Sigmoid colon (tissue), 7 donors: ENCODE measurements around the gene KMT2B. TPM values are rescaled to one million over a fixed set of nuclear protein-coding genes. Genes with fewer than 3 reads are reported as not detected.

Source experiments
- DNase-seq: peaks from one replicate; pipeline ENCODE4 v3.0.0-alpha.2; 2019
- H3K27ac ChIP-seq, 4 donors: fragments of 200-600 bp; sonication (generic); one replicate each; pipeline ENCODE4 v1.5.1; 2016 to 2019; ENCODE audit warnings: mild to moderate bottlenecking in 1 of 4
- H3K27me3 ChIP-seq, 3 donors: fragments of 200-600 bp; sonication (generic); one replicate each; pipeline ENCODE4 v1.5.1; 2019; ENCODE audit warnings: mild to moderate bottlenecking in 1 of 3
- H3K36me3 ChIP-seq, 4 donors: fragments of 200-600 bp; sonication (generic); one replicate each; pipeline ENCODE4 v1.5.1; 2016 to 2019
- H3K4me1 ChIP-seq, 4 donors: fragments of 200-600 bp; sonication (generic); one replicate each; pipeline ENCODE4 v1.5.1; 2017 to 2019
- H3K4me3 ChIP-seq, 4 donors: fragments of 200-600 bp; sonication (generic); one replicate each; pipeline ENCODE4 v1.5.1; 2017 to 2019; ENCODE audit warnings: mild to moderate bottlenecking in 2 of 4, moderate library complexity in 1 of 4
- H3K9me3 ChIP-seq, 4 donors: fragments of 200-600 bp in 3 of 4; sonication (generic) in 3 of 4; one replicate each; pipeline versions ENCODE4 v1.5.1 to v1.6.1; 2013 to 2019
- CTCF ChIP-seq, 4 experiments: fragments of 450-650 bp in 3 of 4; fragments of 200-600 bp in 1 of 4; IDR thresholded peaks; one replicate each; pipeline ENCODE4 v1.5.1; 2016 to 2019; ENCODE audit warnings: antibody characterized with exemption in 4 of 4, mild to moderate bottlenecking in 3 of 4, moderate library complexity in 2 of 4
- EP300 ChIP-seq, 4 donors: sonication (generic); formaldehyde crosslinking; IDR thresholded peaks; one replicate each; pipeline ENCODE4 v1.6.1; 2017; ENCODE audit warnings: antibody characterized with exemption in 4 of 4
- POLR2A ChIP-seq, 2 donors: fragments of 450-650 bp; IDR thresholded peaks; one replicate each; pipeline ENCODE4 v1.6.1; 2016; ENCODE audit warnings: antibody characterized with exemption in 2 of 2, mild to moderate bottlenecking in 2 of 2, moderate library complexity in 2 of 2
- POLR2AphosphoS5 ChIP-seq, 4 donors: sonication (generic); formaldehyde crosslinking; IDR thresholded peaks; one replicate each; pipeline ENCODE4 v1.6.1; 2017; ENCODE audit warnings: antibody characterized with exemption in 4 of 4
- WGBS, 2 donors: extraction: QIAGEN DNeasy Blood & Tissue Kit; methylation state at CpG; one replicate each; pipeline ENCODE4 v1.1.7; 2013; 5-methylcytosine and 5-hydroxymethylcytosine counted together
- intact Hi-C: fragments of 100-400 bp; cut with DNase I; formaldehyde crosslinking; loops from one replicate; pipeline ENCODE4 v1.15.1; 2023
- polyA plus RNA-seq, 3 donors: library from polyadenylated mRNA; stranded (reverse); fragments of 200-250 nt; gene quantifications; one replicate each; pipeline ENCODE4 v1.2.3, GENCODE V29; 2013
- total RNA-seq, 4 donors: library from RNA; depleted of rRNA; stranded (reverse); fragments of >200 nt; gene quantifications; one replicate each; pipeline ENCODE4 v1.1.0, GENCODE V29; 2016
- donor health status: healthy with polysubstance abuse.
- donor health status: Bipolar disorder and iron deficiency.
- donor health status: healthy.

KMT2B gene
- total and polyA plus RNA-seq, 7 donors, result 6.4 to 32.2 (median 12.3) TPM

- WGBS, 2 donors, result 76 to 87% methylated on average over 31 of the region's 31 CpGs
- no peak for TF ChIP-seq POLR2AphosphoS5 (IDR thresholded peaks at IDR 0.05)
- no peak for TF ChIP-seq POLR2A (IDR thresholded peaks at IDR 0.05)
- TF ChIP-seq EP300 (IDR thresholded peaks at IDR 0.05), result no peak
- TF ChIP-seq CTCF (IDR thresholded peaks at IDR 0.05), result no peak
- Histone ChIP-seq H3K36me3 (peaks cover 0 to 22% (median under 1%) of the 10 kb centered on the region in 4 donors), H3K27me3 (no peaks in the 10 kb centered on the region), H3K4me1 (no peaks in the 10 kb centered on the region), H3K4me3 (no peak overlapping the region), H3K27ac (no peak overlapping the region), H3K9me3 (no peaks in the 10 kb centered on the region)
- intact Hi-C loops, result no loop called here
- DNase-seq, result no peak
These were observed 68.7 kb downstream of the KMT2B start for GRCh38 chr19:35786299-35787160.

GRCh38 chr19:35787227-35787799 is 69.5 kb downstream of the KMT2B start:
- Histone ChIP-seq H3K9me3 (no peaks in the 10 kb centered on the region), H3K27me3 (no peaks in the 10 kb centered on the region), H3K27ac (no peak overlapping the region), H3K4me3 (no peak overlapping the region), H3K4me1 (no peaks in the 10 kb centered on the region), H3K36me3 (peaks cover 0 to 14% (median 0%) of the 10 kb centered on the region in 4 donors)
- TF ChIP-seq POLR2A (IDR thresholded peaks at IDR 0.05), result no peak
- no peak for TF ChIP-seq CTCF (IDR thresholded peaks at IDR 0.05)
- TF ChIP-seq EP300 (IDR thresholded peaks at IDR 0.05), result no peak
- TF ChIP-seq POLR2AphosphoS5 (IDR thresholded peaks at IDR 0.05), result no peak
- intact Hi-C loops, result no loop called here
- 92 to 95% methylated on average over 15 of the region's 15 CpGs for WGBS, 2 donors
- DNase-seq, result no peak

Other genes with a start within 250 kb of the KMT2B start
- gene KRTDAP, start 227.5 kb upstream of the KMT2B start, total RNA-seq, result not detected
- not detected for gene KRTDAP, start 227.5 kb upstream of the KMT2B start, polyA plus RNA-seq
- 10 to 100 TPM in 3 of 4 donors, 1 to 10 TPM in 1; 6.1 to 39.0 (median 24.4) TPM for gene DMKN, start 204.4 kb upstream of the KMT2B start, total RNA-seq
- gene DMKN, start 204.4 kb upstream of the KMT2B start, polyA plus RNA-seq, result 10 to 100 TPM in 1 of 3 donors, 1 to 10 TPM in 2; 5.5 to 20.6 (median 9.0) TPM
- gene SBSN, start 189.7 kb upstream of the KMT2B start, total RNA-seq, result not detected
- 1 to 10 TPM in 1 of 3 donors, under 1 TPM in 1, not detected in 1; 0.17 to 1.2 TPM for gene SBSN, start 189.7 kb upstream of the KMT2B start, polyA plus RNA-seq
- gene GAPDHS, start 184.5 kb upstream of the KMT2B start, total RNA-seq, result not detected
- gene GAPDHS, start 184.5 kb upstream of the KMT2B start, polyA plus RNA-seq, result not detected
- 10 to 100 TPM; 60.1 to 72.5 (median 69.3) TPM for gene TMEM147, start 172.4 kb upstream of the KMT2B start, total RNA-seq
- gene TMEM147, start 172.4 kb upstream of the KMT2B start, polyA plus RNA-seq, result 100 to 1,000 TPM in 1 of 3 donors, 10 to 100 TPM in 2; 24.5 to 123 (median 46.2) TPM
- not detected for gene ATP4A, start 154.3 kb upstream of the KMT2B start, total RNA-seq
- under 1 TPM in 1 of 3 donors, not detected in 2; 0.10 TPM for gene ATP4A, start 154.3 kb upstream of the KMT2B start, polyA plus RNA-seq
- not detected for gene PMIS2, start 131.8 kb upstream of the KMT2B start, total RNA-seq
- not detected for gene PMIS2, start 131.8 kb upstream of the KMT2B start, polyA plus RNA-seq
- 1 to 10 TPM; 4.6 to 9.6 (median 6.1) TPM for gene HAUS5, start 105.3 kb upstream of the KMT2B start, total RNA-seq
- 10 to 100 TPM in 1 of 3 donors, 1 to 10 TPM in 2; 1.2 to 14.8 (median 1.6) TPM for gene HAUS5, start 105.3 kb upstream of the KMT2B start, polyA plus RNA-seq
- gene RBM42, start 89.0 kb upstream of the KMT2B start, total RNA-seq, result 10 to 100 TPM; 43.5 to 61.2 (median 53.2) TPM
- 10 to 100 TPM; 51.3 to 78.3 (median 55.9) TPM for gene RBM42, start 89.0 kb upstream of the KMT2B start, polyA plus RNA-seq
- gene ETV2, start 76.3 kb upstream of the KMT2B start, total RNA-seq, result 1 to 10 TPM in 2 of 4 donors, under 1 TPM in 1, not detected in 1; 0.55 to 2.3 (median 1.1) TPM
- gene ETV2, start 76.3 kb upstream of the KMT2B start, polyA plus RNA-seq, result 1 to 10 TPM; 2.0 to 5.4 (median 4.9) TPM
- gene COX6B1, start 69.7 kb upstream of the KMT2B start, total RNA-seq, result 100 to 1,000 TPM; 593 to 780 (median 696) TPM
- 1,000 to 10,000 TPM; 1,177 to 1,718 (median 1,686) TPM for gene COX6B1, start 69.7 kb upstream of the KMT2B start, polyA plus RNA-seq
- gene UPK1A, start 51.5 kb upstream of the KMT2B start, total RNA-seq, result under 1 TPM in 1 of 4 donors, not detected in 3; 0.55 TPM
- not detected for gene UPK1A, start 51.5 kb upstream of the KMT2B start, polyA plus RNA-seq
- not detected for gene ZBTB32, start 13.4 kb upstream of the KMT2B start, total RNA-seq
- 1 to 10 TPM in 1 of 3 donors, not detected in 2; 3.1 TPM for gene ZBTB32, start 13.4 kb upstream of the KMT2B start, polyA plus RNA-seq
- gene IGFLR1, start 24.4 kb downstream of the KMT2B start, total RNA-seq, result 10 to 100 TPM in 2 of 4 donors, 1 to 10 TPM in 2; 2.5 to 12.2 (median 8.6) TPM
- gene IGFLR1, start 24.4 kb downstream of the KMT2B start, polyA plus RNA-seq, result 10 to 100 TPM in 1 of 3 donors, 1 to 10 TPM in 2; 3.7 to 25.0 (median 9.0) TPM
- 10 to 100 TPM; 16.3 to 53.5 (median 27.9) TPM for gene U2AF1L4, start 27.4 kb downstream of the KMT2B start, total RNA-seq
- 10 to 100 TPM; 12.7 to 23.4 (median 16.0) TPM for gene U2AF1L4, start 27.4 kb downstream of the KMT2B start, polyA plus RNA-seq
- 10 to 100 TPM; 27.8 to 44.9 (median 36.6) TPM for gene PSENEN, start 27.6 kb downstream of the KMT2B start, total RNA-seq
- 10 to 100 TPM; 48.0 to 72.3 (median 59.4) TPM for gene PSENEN, start 27.6 kb downstream of the KMT2B start, polyA plus RNA-seq
- gene LIN37, start 30.6 kb downstream of the KMT2B start, total RNA-seq, result 10 to 100 TPM; 12.5 to 19.1 (median 15.9) TPM
- gene LIN37, start 30.6 kb downstream of the KMT2B start, polyA plus RNA-seq, result 10 to 100 TPM in 2 of 3 donors, 1 to 10 TPM in 1; 8.4 to 13.6 (median 11.3) TPM
- 100 to 1,000 TPM in 3 of 4 donors, 10 to 100 TPM in 1; 59.4 to 275 (median 154) TPM for gene HSPB6, start 39.0 kb downstream of the KMT2B start, total RNA-seq
- gene HSPB6, start 39.0 kb downstream of the KMT2B start, polyA plus RNA-seq, result 10 to 100 TPM in 2 of 3 donors, 1 to 10 TPM in 1; 4.4 to 36.6 (median 35.9) TPM
- gene PROSER3, start 40.2 kb downstream of the KMT2B start, total RNA-seq, result 1 to 10 TPM; 2.9 to 6.1 (median 5.2) TPM
- gene PROSER3, start 40.2 kb downstream of the KMT2B start, polyA plus RNA-seq, result 10 to 100 TPM in 1 of 3 donors, 1 to 10 TPM in 2; 2.4 to 16.5 (median 3.5) TPM
- gene ARHGAP33, start 57.6 kb downstream of the KMT2B start, total RNA-seq, result 10 to 100 TPM in 2 of 4 donors, 1 to 10 TPM in 2; 4.4 to 11.9 (median 8.5) TPM
- 10 to 100 TPM in 1 of 3 donors, 1 to 10 TPM in 1, under 1 TPM in 1; 0.60 to 10.6 (median 1.2) TPM for gene ARHGAP33, start 57.6 kb downstream of the KMT2B start, polyA plus RNA-seq
- gene PRODH2, start 94.8 kb downstream of the KMT2B start, total RNA-seq, result not detected
- gene PRODH2, start 94.8 kb downstream of the KMT2B start, polyA plus RNA-seq, result not detected
- gene NPHS1, start 134.5 kb downstream of the KMT2B start, total RNA-seq, result not detected
- gene NPHS1, start 134.5 kb downstream of the KMT2B start, polyA plus RNA-seq, result under 1 TPM in 2 of 3 donors, not detected in 1; under 0.01 to 0.35 TPM
- gene KIRREL2, start 138.9 kb downstream of the KMT2B start, total RNA-seq, result under 1 TPM in 1 of 4 donors, not detected in 3; 0.16 TPM
- gene KIRREL2, start 138.9 kb downstream of the KMT2B start, polyA plus RNA-seq, result under 1 TPM in 2 of 3 donors, not detected in 1; under 0.01 to 0.34 TPM
- gene APLP1, start 150.6 kb downstream of the KMT2B start, total RNA-seq, result 10 to 100 TPM in 1 of 4 donors, 1 to 10 TPM in 3; 3.6 to 11.3 (median 7.0) TPM
- 1 to 10 TPM in 1 of 3 donors, not detected in 2; 4.4 TPM for gene APLP1, start 150.6 kb downstream of the KMT2B start, polyA plus RNA-seq
- 1 to 10 TPM; 2.5 to 7.8 (median 6.6) TPM for gene NFKBID, start 182.5 kb downstream of the KMT2B start, total RNA-seq
- 1 to 10 TPM; 1.2 to 9.6 (median 4.4) TPM for gene NFKBID, start 182.5 kb downstream of the KMT2B start, polyA plus RNA-seq
- 1 to 10 TPM in 3 of 4 donors, not detected in 1; 3.5 to 5.8 (median 3.9) TPM for gene HCST, start 184.5 kb downstream of the KMT2B start, total RNA-seq
- 10 to 100 TPM in 2 of 3 donors, 1 to 10 TPM in 1; 2.4 to 36.1 (median 13.9) TPM for gene HCST, start 184.5 kb downstream of the KMT2B start, polyA plus RNA-seq
- gene TYROBP, start 190.3 kb downstream of the KMT2B start, total RNA-seq, result 100 to 1,000 TPM in 3 of 4 donors, 10 to 100 TPM in 1; 71.5 to 172 (median 126) TPM
- 100 to 1,000 TPM in 2 of 3 donors, 10 to 100 TPM in 1; 95.8 to 211 (median 125) TPM for gene TYROBP, start 190.3 kb downstream of the KMT2B start, polyA plus RNA-seq
- 1 to 10 TPM; 4.6 to 7.2 (median 6.6) TPM for gene LRFN3, start 218.4 kb downstream of the KMT2B start, total RNA-seq
- 1 to 10 TPM; 5.3 to 9.7 (median 6.0) TPM for gene LRFN3, start 218.4 kb downstream of the KMT2B start, polyA plus RNA-seq